ENCODE measurements around the gene STK36.

Gene STK36

DNA sequence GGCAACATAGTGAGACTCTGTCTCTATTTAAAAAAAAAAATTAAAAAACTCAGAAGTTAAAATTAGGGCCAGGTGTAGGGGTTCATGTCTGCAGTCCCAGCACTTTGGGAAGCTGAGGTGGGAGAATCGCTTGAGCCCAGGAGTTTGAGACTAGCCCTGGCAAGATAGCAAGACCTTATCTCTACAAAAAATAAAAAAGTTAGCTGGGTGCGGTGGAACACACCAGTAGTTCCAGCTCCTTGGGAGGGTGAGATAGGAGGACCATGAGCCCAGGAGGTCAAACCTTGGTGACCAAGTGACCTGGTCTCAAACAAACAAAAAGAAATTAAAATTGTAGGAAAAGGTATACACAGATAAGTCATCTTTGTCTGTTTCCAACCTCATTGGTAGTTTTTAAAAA, 50.0 kb downstream of the STK36 start:
- peaks cover 6% of the 10 kb centered on the region for H3K9me3 ChIP-seq (ENCODE audit: control insufficient read depth, low read length)
- H3K36me3 ChIP-seq (ENCODE audit: control insufficient read depth, insufficient read depth, low read length, severe bottlenecking), result no peaks in the 10 kb centered on the region
- peaks cover 12% of the 10 kb centered on the region for H3K4me1 ChIP-seq (ENCODE audit: control insufficient read depth, insufficient read depth, low read length)
- H3K9ac ChIP-seq (ENCODE audit: low read length), result no peak overlapping the region
- DNase-seq (ENCODE audit: low read depth), result no peak
- no peaks in the 10 kb centered on the region for H3K27me3 ChIP-seq (replicated peaks; ENCODE audit: control insufficient read depth, insufficient read depth, low read length)
- no peak overlapping the region for H3K4me3 ChIP-seq (ENCODE audit: low read length)

DNA sequence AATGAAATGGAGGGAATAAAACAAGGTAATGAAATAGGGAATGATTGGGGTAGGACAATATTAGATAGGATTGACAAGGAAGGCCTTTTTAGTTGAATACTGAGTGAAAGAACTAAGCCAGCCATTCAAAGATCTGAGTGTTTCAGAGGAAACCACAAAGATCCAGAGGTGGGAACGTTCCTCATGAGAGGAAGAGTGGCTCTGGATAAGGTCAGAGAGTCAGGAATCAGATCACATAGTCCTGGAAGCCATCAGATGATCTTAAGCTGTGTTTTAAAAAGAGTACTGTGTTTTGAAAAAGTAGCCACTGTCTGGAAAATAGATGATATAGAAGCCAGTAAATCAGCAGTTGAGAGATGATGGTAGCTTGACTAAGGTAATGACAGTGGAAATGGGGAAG, 50.5 kb downstream of the STK36 start:
- Histone ChIP-seq H3K9ac (ENCODE audit: low read length) (no peak overlapping the region), H3K4me1 (ENCODE audit: control insufficient read depth, insufficient read depth, low read length) (peaks cover 12% of the 10 kb centered on the region), H3K27me3 (replicated peaks; ENCODE audit: control insufficient read depth, insufficient read depth, low read length) (no peaks in the 10 kb centered on the region), H3K9me3 (ENCODE audit: control insufficient read depth, low read length) (peaks cover 8% of the 10 kb centered on the region), H3K36me3 (ENCODE audit: control insufficient read depth, insufficient read depth, low read length, severe bottlenecking) (no peaks in the 10 kb centered on the region), H3K4me3 (ENCODE audit: low read length) (no peak overlapping the region)
- no peak for DNase-seq (ENCODE audit: low read depth)

DNA sequence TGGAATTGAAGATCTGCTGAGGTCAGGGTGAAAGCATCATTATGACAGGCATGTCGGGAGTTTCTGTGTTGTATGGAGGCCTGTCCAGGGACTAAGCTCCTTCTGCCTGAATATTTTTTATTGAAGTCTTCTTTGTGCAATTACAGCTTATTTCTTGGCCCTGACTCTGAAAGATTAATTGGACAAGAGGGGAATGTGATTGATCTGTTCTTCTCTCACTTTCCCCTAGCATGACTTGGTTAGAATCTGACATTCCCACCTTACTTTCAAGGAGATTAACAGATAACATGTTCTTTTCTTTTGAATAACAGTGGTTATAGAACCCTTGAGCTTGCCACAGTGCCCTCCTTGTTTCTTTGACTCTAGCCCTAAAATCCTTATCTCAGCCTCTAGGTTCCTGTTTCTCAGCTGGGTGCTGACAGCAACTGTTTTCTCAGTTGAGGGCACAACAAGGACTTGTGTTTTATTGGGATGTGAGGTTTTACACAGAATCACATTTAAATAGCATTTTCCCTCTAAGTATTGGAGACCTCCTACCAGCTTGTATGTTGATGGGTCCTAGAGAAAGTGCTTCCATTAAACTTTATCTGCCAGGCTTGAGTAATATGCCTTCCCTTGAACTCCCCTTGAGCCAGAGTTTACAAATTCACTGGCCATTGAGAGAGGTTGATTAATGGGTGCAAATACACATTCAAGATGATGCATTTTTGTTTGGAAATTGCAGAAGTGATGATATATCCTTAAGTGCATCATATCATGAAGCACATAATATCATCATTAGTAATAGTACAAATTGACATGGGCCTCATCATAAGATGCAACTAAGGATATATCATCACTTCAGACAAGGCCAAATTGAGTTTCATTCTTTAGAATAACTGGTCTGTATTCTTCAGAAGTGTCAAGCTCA, 51.2 kb downstream of the STK36 start:
- no peak overlapping the region for H3K9ac ChIP-seq (ENCODE audit: low read length)
- H3K4me1 ChIP-seq (ENCODE audit: control insufficient read depth, insufficient read depth, low read length), result peaks cover 10% of the 10 kb centered on the region
- H3K27me3 ChIP-seq (replicated peaks; ENCODE audit: control insufficient read depth, insufficient read depth, low read length), result no peaks in the 10 kb centered on the region
- no peak for DNase-seq (ENCODE audit: low read depth)
- no peak overlapping the region for H3K4me3 ChIP-seq (ENCODE audit: low read length)
- no peaks in the 10 kb centered on the region for H3K36me3 ChIP-seq (ENCODE audit: control insufficient read depth, insufficient read depth, low read length, severe bottlenecking)
- H3K9me3 ChIP-seq (ENCODE audit: control insufficient read depth, low read length), result peaks cover 12% of the 10 kb centered on the region

DNA sequence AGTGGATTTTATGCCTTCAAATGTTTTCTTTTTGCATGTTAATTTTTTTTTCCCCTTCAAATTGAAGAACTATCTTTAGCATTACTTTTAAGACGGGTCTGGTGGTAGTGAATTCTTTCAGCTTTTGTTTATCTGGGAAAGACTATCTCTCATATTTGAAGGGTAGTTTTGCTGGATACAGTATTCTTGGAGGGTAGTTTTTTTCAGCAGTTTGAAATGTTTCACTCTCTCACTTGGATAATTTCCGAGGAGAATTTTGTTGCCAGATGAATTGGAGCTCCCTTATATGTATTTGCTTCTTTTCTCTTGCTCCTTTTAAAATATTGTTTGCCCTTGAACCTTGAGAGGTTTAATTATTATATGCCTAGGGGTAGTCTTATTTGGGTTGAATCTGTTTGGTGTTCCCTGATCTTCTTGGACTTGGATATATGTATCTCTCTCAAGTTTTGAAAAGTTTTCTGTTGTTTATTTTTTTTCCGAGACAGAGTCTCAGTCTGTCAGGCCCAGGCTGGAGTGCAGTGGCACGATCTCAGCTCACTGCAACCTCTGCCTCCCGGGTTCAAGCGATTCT, 54.2 kb downstream of the STK36 start:
- Histone ChIP-seq H3K9me3 (ENCODE audit: control insufficient read depth, low read length) (peaks cover 12% of the 10 kb centered on the region), H3K36me3 (ENCODE audit: control insufficient read depth, insufficient read depth, low read length, severe bottlenecking) (no peaks in the 10 kb centered on the region), H3K9ac (ENCODE audit: low read length) (no peak overlapping the region), H3K27me3 (replicated peaks; ENCODE audit: control insufficient read depth, insufficient read depth, low read length) (no peaks in the 10 kb centered on the region), H3K4me3 (ENCODE audit: low read length) (no peak overlapping the region), H3K4me1 (ENCODE audit: control insufficient read depth, insufficient read depth, low read length) (peaks cover 13% of the 10 kb centered on the region)
- DNase-seq (ENCODE audit: low read depth), result no peak

DNA sequence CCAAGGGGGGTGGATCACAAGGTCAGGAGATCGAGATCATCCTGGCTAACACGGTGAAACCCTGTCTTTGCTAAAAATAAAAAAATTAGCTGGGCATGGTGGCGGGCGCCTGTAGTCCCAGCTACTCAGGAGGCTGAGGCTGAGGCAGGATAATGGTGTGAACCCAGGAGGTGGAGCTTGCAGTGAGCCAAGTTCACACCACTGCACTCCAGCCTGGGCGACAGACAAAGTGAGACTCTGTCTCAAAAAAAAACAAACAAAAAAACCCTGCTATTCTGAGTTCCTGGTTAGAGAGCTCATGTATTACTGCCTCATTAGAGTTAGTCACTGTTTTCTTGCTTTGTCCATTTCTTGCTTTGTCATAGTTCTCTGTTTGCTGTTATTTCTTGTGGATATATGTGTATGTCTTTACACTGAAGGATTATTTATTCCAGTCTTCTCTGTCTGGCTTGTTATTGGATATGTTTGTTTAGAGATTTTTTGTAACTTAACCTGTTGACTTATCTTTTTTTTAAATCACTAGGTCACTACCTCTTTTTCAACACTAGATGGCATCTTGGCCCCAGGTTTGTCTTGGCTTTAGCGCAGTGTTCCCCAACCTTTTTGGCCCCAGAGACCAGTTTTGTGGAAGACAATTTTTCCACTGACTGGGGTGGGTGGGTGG, 55.7 kb downstream of the STK36 start:
- no peak overlapping the region for H3K4me3 ChIP-seq (ENCODE audit: low read length)
- no peaks in the 10 kb centered on the region for H3K27me3 ChIP-seq (replicated peaks; ENCODE audit: control insufficient read depth, insufficient read depth, low read length)
- H3K9ac ChIP-seq (ENCODE audit: low read length), result no peak overlapping the region
- peak; percentile 26 for DNase-seq (ENCODE audit: low read depth)
- H3K4me1 ChIP-seq (ENCODE audit: control insufficient read depth, insufficient read depth, low read length), result peaks cover 27% of the 10 kb centered on the region
- no peaks in the 10 kb centered on the region for H3K36me3 ChIP-seq (ENCODE audit: control insufficient read depth, insufficient read depth, low read length, severe bottlenecking)
- H3K9me3 ChIP-seq (ENCODE audit: control insufficient read depth, low read length), result peaks cover 12% of the 10 kb centered on the region

DNA sequence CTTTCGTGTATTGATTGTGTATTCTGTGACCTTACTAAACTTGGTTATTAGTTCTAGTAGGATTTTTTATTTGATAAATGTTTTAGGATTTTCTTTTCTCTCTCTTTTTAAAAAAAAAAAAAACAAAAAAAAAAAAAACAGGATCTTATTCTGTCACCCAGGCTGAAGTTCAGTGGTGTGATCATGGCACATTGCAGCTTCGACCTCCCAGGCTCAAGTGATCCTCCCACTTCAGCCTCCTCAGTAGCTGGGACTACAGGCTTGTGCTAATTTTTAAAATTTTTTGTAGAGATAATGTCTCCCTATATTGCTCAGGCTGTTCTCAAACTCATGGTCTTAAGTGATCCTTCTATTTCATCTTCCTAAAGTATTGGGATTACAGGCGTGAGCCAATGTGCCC, 57.8 kb downstream of the STK36 start:
- Histone ChIP-seq H3K9ac (ENCODE audit: low read length) (no peak overlapping the region), H3K4me1 (ENCODE audit: control insufficient read depth, insufficient read depth, low read length) (peaks cover 38% of the 10 kb centered on the region), H3K4me3 (ENCODE audit: low read length) (no peak overlapping the region), H3K27me3 (replicated peaks; ENCODE audit: control insufficient read depth, insufficient read depth, low read length) (no peaks in the 10 kb centered on the region), H3K36me3 (ENCODE audit: control insufficient read depth, insufficient read depth, low read length, severe bottlenecking) (no peaks in the 10 kb centered on the region), H3K9me3 (ENCODE audit: control insufficient read depth, low read length) (peaks cover 12% of the 10 kb centered on the region)
- no peak for DNase-seq (ENCODE audit: low read depth)

DNA sequence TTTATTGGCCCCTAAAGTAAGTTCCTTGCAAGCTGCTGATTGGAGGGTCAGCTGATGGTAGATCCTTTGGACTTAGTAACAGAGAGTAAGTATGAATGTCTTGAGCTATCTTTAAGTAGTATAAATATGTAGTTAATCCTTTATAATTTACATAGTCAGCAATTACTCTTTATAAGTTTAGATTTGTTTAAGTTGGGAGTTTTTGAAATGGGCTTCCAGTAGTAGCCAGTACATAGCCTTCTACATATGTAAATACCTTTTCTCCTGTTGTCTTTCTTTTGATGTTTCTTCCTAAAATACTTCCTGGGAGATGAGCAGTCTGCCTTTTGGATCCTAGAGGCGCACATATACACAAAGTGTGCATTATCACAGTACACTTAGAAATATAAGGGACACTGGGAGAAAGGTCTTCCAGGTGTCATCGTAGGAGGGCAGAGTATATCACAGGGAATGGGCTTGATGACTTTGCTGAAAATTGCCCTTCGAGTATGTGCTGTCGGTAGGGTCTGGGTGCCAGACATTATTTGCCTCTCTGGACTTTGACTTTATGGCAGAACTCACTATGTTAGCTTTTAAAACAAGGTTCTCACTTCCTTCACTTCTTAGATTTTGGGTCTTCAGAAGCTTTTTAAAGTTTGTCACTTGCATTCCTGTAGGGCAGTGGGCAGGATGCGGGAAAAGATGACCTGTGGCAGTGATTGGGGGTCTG, 60.3 kb downstream of the STK36 start:
- no peaks in the 10 kb centered on the region for H3K27me3 ChIP-seq (replicated peaks; ENCODE audit: control insufficient read depth, insufficient read depth, low read length)
- H3K9me3 ChIP-seq (ENCODE audit: control insufficient read depth, low read length), result peaks cover 6% of the 10 kb centered on the region
- peak overlapping the region; percentile 18 for H3K4me3 ChIP-seq (ENCODE audit: low read length)
- no peak for DNase-seq (ENCODE audit: low read depth)
- peak overlapping the region; percentile 73 for H3K9ac ChIP-seq (ENCODE audit: low read length)
- no peaks in the 10 kb centered on the region for H3K36me3 ChIP-seq (ENCODE audit: control insufficient read depth, insufficient read depth, low read length, severe bottlenecking)
- peaks cover 38% of the 10 kb centered on the region for H3K4me1 ChIP-seq (ENCODE audit: control insufficient read depth, insufficient read depth, low read length)

DNA sequence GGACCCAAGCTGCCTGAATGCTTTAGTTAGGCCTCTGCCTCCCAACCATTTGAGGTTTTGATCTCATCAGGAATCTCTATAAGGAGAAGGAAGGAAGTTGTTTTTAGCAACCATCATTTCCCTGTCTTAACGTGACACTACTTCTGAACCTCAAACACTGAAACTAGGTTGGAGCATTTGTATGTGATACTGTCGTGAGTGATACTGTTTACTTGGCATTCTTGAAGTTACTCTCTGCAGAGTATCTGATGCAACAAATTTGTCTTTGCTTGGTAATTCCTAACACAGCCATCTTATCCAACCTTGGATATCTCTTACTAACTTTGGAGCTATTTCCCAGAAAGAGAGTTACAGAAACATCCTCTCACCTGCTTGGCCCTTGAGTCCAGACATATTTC, 60.9 kb downstream of the STK36 start:
- Histone ChIP-seq H3K36me3 (ENCODE audit: control insufficient read depth, insufficient read depth, low read length, severe bottlenecking) (peaks cover 4% of the 10 kb centered on the region), H3K4me1 (ENCODE audit: control insufficient read depth, insufficient read depth, low read length) (peaks cover 38% of the 10 kb centered on the region)
- DNase-seq (ENCODE audit: low read depth), result peak; percentile 27

DNA sequence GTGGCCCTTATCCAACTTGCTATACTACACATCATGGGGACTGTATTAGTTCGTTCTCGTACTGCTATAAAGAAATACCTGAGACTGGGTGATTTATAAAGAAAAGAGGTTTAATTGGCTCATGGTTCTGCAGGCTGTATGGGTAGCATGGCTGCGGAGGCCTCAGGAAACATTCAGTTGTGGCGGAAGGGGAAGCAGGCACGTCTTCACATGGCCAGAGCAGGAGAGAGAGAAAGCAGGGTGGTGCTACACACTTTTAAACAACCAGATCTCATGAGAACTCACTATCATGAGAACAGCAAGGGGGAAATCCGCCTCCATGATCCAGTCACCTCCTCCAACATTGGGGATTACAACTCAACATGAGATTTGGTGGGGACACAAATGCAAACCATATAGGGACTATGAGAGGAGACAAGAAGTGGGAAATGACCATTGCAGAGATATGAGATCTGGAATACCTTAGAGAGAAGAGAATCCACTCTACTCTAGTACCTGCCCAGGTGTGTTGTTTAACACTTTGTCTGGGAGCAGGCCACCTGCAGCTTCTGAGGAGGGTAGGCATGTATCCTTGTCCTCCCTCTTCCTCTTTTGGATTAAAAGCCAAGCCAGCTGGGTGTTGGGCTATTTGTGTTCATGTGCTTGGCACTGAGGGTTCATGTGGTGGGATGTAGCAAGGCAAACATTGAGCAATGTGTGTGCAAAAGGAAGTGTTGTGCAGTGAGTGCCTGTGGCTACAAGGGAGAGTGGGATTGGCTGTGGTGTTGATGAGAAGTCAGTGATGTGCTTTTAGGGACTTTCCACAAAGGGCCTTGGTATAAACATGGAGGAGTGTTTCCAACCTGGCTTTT, 61.5 kb downstream of the STK36 start:
- Histone ChIP-seq H3K4me3 (ENCODE audit: low read length) (no peak overlapping the region), H3K36me3 (ENCODE audit: control insufficient read depth, insufficient read depth, low read length, severe bottlenecking) (peaks cover 10% of the 10 kb centered on the region), H3K9ac (ENCODE audit: low read length) (peak overlapping the region; percentile 73), H3K27me3 (replicated peaks; ENCODE audit: control insufficient read depth, insufficient read depth, low read length) (no peaks in the 10 kb centered on the region), H3K4me1 (ENCODE audit: control insufficient read depth, insufficient read depth, low read length) (peaks cover 38% of the 10 kb centered on the region), H3K9me3 (ENCODE audit: control insufficient read depth, low read length) (no peaks in the 10 kb centered on the region)
- peak; percentile 36 for DNase-seq (ENCODE audit: low read depth)

More for the DNA sequence above, 60.9 kb downstream of the STK36 start:
- peaks cover under 1% of the 10 kb centered on the region for H3K9me3 ChIP-seq (ENCODE audit: control insufficient read depth, low read length)
- H3K4me3 ChIP-seq (ENCODE audit: low read length), result no peak overlapping the region
- no peaks in the 10 kb centered on the region for H3K27me3 ChIP-seq (replicated peaks; ENCODE audit: control insufficient read depth, insufficient read depth, low read length)
- peak overlapping the region; percentile 73 for H3K9ac ChIP-seq (ENCODE audit: low read length)

DNA sequence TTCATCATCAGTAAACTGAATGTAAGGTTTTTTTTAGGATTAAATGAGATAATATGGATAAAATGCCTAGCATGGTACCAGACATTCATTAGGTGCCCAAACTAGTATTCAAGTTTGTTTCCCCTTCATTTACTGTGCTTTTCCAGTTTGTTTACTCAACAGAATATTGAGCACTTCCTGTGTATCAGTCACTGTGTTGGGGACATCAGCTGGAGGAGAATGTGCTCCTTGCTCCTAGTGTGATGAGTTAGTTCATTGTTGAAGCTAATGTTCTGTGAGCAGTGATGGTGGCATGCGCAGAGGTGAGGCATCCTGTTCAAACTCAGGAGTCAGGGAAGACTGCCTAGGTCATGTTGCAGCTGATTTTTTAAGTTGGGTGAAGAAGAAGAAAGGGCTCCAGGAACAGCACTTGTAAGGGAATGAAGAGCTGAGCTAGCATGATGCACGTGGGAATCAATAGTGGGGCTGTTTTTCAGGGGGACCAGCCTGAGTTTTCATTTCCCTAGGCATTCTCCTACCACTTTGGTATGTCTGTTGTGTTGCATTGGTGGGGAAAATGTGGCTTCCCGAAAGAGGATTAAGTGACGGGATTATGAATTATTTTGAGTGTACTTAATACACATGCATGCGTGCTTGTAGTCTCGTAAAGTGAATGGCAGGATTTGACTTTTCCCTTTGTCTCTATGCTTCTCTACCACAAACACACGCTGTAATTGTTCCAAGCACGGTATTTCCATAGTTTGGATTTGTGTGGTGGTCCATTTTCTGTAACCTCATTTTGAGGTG, 62.5 kb downstream of the STK36 start:
- Histone ChIP-seq H3K4me1 (ENCODE audit: control insufficient read depth, insufficient read depth, low read length) (peaks cover 38% of the 10 kb centered on the region), H3K27me3 (replicated peaks; ENCODE audit: control insufficient read depth, insufficient read depth, low read length) (no peaks in the 10 kb centered on the region), H3K9me3 (ENCODE audit: control insufficient read depth, low read length) (no peaks in the 10 kb centered on the region), H3K36me3 (ENCODE audit: control insufficient read depth, insufficient read depth, low read length, severe bottlenecking) (peaks cover 20% of the 10 kb centered on the region), H3K4me3 (ENCODE audit: low read length) (no peak overlapping the region), H3K9ac (ENCODE audit: low read length) (peak overlapping the region; percentile 17)
- no peak for DNase-seq (ENCODE audit: low read depth)
